ENCODE results near the gene LRRC74B. TPM values are rescaled to one million over a fixed set of nuclear protein-coding genes. Genes with fewer than 3 reads are reported as not detected.
"Not testable (repeated sequence)": the region's sequence is repeated elsewhere in the genome, so short reads cannot be mapped to it uniquely, and the experiment has no call there.

The LRRC74B gene
- total RNA-seq, 1 donor, result not detected

GRCh38 chr22:21094911-21095772 is 49.4 kb downstream of the LRRC74B start:
- H3K36me3 ChIP-seq (ENCODE audit: insufficient read depth, low read length), result no peaks in the 10 kb centered on the region
- no peaks in the 10 kb centered on the region for H3K9me3 ChIP-seq (ENCODE audit: low read depth, low read length)
- TF ChIP-seq, protein P1, sequence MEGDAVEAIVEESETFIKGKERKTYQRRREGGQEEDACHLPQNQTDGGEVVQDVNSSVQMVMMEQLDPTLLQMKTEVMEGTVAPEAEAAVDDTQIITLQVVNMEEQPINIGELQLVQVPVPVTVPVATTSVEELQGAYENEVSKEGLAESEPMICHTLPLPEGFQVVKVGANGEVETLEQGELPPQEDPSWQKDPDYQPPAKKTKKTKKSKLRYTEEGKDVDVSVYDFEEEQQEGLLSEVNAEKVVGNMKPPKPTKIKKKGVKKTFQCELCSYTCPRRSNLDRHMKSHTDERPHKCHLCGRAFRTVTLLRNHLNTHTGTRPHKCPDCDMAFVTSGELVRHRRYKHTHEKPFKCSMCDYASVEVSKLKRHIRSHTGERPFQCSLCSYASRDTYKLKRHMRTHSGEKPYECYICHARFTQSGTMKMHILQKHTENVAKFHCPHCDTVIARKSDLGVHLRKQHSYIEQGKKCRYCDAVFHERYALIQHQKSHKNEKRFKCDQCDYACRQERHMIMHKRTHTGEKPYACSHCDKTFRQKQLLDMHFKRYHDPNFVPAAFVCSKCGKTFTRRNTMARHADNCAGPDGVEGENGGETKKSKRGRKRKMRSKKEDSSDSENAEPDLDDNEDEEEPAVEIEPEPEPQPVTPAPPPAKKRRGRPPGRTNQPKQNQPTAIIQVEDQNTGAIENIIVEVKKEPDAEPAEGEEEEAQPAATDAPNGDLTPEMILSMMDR (IDR thresholded peaks at IDR 0.05; ENCODE audit: extremely low read depth, low read depth, low read length), result no peak
- H3K27ac ChIP-seq (ENCODE audit: low read depth, low read length), result no peak overlapping the region
- DNase-seq (ENCODE audit: insufficient read length, low spot score, missing footprints), result no peak
- no peaks in the 10 kb centered on the region for H3K79me2 ChIP-seq (ENCODE audit: insufficient read depth, low read length)
- H3K4me1 ChIP-seq (ENCODE audit: insufficient read depth, low read length), result no peaks in the 10 kb centered on the region
- H2AFZ ChIP-seq (ENCODE audit: low read length), result no peak overlapping the region
- H3K27me3 ChIP-seq (ENCODE audit: insufficient read depth, low read length), result peaks cover under 1% of the 10 kb centered on the region
- H3K4me3 ChIP-seq (ENCODE audit: insufficient read depth, low read length), result no peak overlapping the region
- no peak overlapping the region for H3K4me2 ChIP-seq (ENCODE audit: insufficient read depth, low read length)
- no peaks in the 10 kb centered on the region for H4K20me1 ChIP-seq (ENCODE audit: insufficient read depth, low read length)

GRCh38 chr22:21095773-21096107 is 50.0 kb downstream of the LRRC74B start:
- Histone ChIP-seq H4K20me1 (ENCODE audit: insufficient read depth, low read length) (no peaks in the 10 kb centered on the region), H3K4me1 (ENCODE audit: insufficient read depth, low read length) (peaks cover 5% of the 10 kb centered on the region), H2AFZ (ENCODE audit: low read length) (no peak overlapping the region), H3K27ac (ENCODE audit: low read depth, low read length) (no peak overlapping the region), H3K79me2 (ENCODE audit: insufficient read depth, low read length) (no peaks in the 10 kb centered on the region), H3K4me3 (ENCODE audit: insufficient read depth, low read length) (no peak overlapping the region), H3K4me2 (ENCODE audit: insufficient read depth, low read length) (no peak overlapping the region), H3K27me3 (ENCODE audit: insufficient read depth, low read length) (no peaks in the 10 kb centered on the region), H3K9me3 (ENCODE audit: low read depth, low read length) (no peaks in the 10 kb centered on the region), H3K36me3 (ENCODE audit: insufficient read depth, low read length) (no peaks in the 10 kb centered on the region)
- TF ChIP-seq, protein P1 (IDR thresholded peaks at IDR 0.05; ENCODE audit: extremely low read depth, low read depth, low read length), result no peak
- DNase-seq (ENCODE audit: insufficient read length, low spot score, missing footprints), result no peak

- H3K4me2 ChIP-seq (ENCODE audit: insufficient read depth, low read length); H3K27me3 ChIP-seq (ENCODE audit: insufficient read depth, low read length): not testable (repeated sequence)
These were observed 51.1 kb downstream of the LRRC74B start for GRCh38 chr22:21096878-21097277.

GRCh38 chr22:21098099-21098671 is 52.4 kb downstream of the LRRC74B start:
- Histone ChIP-seq H3K4me3 (ENCODE audit: insufficient read depth, low read length) (no peak overlapping the region), H3K9me3 (ENCODE audit: low read depth, low read length) (no peaks in the 10 kb centered on the region), H3K36me3 (ENCODE audit: insufficient read depth, low read length) (no peaks in the 10 kb centered on the region), H3K4me2 (ENCODE audit: insufficient read depth, low read length) (no peak overlapping the region), H3K79me2 (ENCODE audit: insufficient read depth, low read length) (no peaks in the 10 kb centered on the region), H3K27me3 (ENCODE audit: insufficient read depth, low read length) (no peaks in the 10 kb centered on the region), H2AFZ (ENCODE audit: low read length) (no peak overlapping the region), H3K4me1 (ENCODE audit: insufficient read depth, low read length) (peaks cover 28% of the 10 kb centered on the region), H4K20me1 (ENCODE audit: insufficient read depth, low read length) (no peaks in the 10 kb centered on the region), H3K27ac (ENCODE audit: low read depth, low read length) (no peak overlapping the region)
- TF ChIP-seq, protein P1 (IDR thresholded peaks at IDR 0.05; ENCODE audit: extremely low read depth, low read depth, low read length), result no peak
- no peak for DNase-seq (ENCODE audit: insufficient read length, low spot score, missing footprints)

More at GRCh38 chr22:21096878-21097277, 51.1 kb downstream of the LRRC74B start:
- not testable (repeated sequence) for DNase-seq (ENCODE audit: insufficient read length, low spot score, missing footprints); H3K27ac ChIP-seq (ENCODE audit: low read depth, low read length); H3K9me3 ChIP-seq (ENCODE audit: low read depth, low read length); H2AFZ ChIP-seq (ENCODE audit: low read length); H3K79me2 ChIP-seq (ENCODE audit: insufficient read depth, low read length); H4K20me1 ChIP-seq (ENCODE audit: insufficient read depth, low read length); H3K4me3 ChIP-seq (ENCODE audit: insufficient read depth, low read length); H3K36me3 ChIP-seq (ENCODE audit: insufficient read depth, low read length)
- peaks cover 15% of the 10 kb centered on the region for H3K4me1 ChIP-seq (ENCODE audit: insufficient read depth, low read length)

Data from osteoblast (primary cell).